Measurements from ENCODE around the gene ZMYND10.
"Not testable (repeated sequence)": the region's sequence is repeated elsewhere in the genome, so short reads cannot be mapped to it uniquely, and the experiment has no call there.

ZMYND10 gene

DNA sequence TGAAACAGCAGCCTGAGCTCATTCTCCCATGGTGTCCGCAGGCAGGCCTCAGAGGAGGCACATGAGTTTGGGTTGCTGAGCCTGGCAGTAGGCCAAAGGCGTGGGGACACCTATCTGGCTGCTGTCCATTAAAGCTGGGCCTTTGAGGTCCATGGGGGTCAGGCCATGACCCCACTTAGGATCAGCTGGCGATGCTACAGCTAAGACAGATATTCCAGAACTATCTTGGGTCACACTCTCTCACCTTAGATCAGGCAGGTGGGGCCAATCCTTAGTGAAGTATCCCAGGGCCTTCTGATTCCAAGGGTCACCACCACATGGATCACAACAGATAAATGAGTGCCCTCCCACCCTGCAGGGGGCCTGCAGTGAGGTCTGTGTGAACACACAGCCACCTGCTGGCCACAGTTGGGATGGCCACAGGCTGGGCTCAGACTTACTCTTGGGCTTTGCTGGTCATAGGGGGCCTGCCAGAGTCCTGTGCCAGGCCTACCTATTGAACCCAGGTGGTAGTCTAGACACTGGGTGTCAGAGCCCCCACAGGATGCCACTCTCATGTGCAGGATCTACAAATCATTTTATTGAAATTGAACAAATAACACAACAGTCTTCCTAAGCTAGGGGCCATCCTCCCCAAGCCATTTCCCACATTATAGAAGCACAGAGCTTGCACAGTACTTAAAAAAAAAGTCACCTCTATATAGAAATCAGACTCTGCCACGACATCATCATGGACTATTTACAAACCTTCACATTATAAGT, 21.0 kb downstream of the ZMYND10 start:
- no peak for DNase-seq

GRCh38 chr3:50323614-50324199, 21.8 kb downstream of the ZMYND10 start:
- no peak for DNase-seq

GRCh38 chr3:50323092-50323600, 22.4 kb downstream of the ZMYND10 start:
- DNase-seq, result no peak

DNA sequence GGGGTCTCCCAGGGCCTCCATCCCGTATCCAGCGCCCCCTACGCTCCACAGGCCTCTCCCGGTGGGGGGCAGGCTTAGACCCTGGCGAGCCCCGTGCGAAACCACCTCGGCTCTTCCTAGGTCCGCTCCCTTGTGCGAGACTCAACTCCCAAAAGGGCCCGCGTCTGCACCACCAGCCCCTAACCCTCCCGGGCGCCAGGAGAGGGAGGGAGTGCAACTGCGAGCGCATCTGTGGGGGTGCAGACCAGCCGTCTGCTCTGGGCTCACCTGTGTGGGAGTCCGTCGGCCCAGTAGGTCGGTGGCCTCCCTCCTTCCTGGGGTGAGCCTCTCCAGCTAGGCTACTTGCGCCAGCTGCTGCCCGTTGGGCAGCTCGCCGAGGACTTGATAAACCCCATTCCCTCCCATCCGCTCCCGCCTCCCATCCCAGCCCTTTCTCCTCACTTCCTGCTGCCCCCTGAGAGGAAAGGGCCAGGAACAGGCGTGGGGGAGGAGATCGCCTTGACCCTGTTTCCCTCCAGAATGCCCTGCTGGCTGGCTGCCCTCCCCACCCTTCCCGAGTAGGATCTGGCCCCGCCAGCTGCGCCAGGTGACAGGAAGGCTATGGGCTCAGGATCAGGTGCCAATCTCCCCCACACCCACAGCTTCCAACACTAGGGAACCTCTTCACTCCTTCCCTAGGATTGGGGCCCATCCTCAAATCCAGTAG, 23.0 kb downstream of the ZMYND10 start, which contains the start of gene HYAL2:
HYAL2 (minus strand) TSS at position 360 of the 706 bp plus-strand sequence. CDS start 2,256 bp downstream, outside the sequence.
- DNase-seq, result no peak

- no peak for DNase-seq
Observed at GRCh38 chr3:50322115-50322385, 23.5 kb downstream of the ZMYND10 start.

GRCh38 chr3:50321336-50322114, 24.0 kb downstream of the ZMYND10 start:
- DNase-seq, result peak; percentile 34

GRCh38 chr3:50320853-50321335, 24.6 kb downstream of the ZMYND10 start:
- no peak for DNase-seq

- DNase-seq, result no peak
Observed at GRCh38 chr3:50319894-50320625, 25.5 kb downstream of the ZMYND10 start.

- no peak for DNase-seq
Observed at GRCh38 chr3:50319181-50319893, 26.2 kb downstream of the ZMYND10 start.

DNA sequence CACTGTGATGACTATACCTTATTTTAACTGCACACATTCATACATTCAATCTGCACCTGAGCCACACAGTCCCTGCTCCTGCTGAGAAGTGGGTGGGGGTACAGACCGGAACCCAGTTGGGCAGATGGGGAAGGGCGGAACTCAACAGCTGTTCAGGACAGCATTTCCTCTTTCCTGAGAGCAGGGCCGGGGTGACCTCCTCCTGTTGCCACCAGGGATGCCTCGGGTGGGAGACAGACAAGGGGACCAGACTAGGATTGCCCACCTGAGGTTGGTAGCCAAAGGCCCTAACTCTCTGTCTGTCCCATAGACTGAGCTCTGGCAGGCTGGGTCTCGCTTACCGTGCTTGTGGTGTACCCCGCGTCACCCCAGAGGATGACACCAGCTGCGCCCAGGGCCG, 26.9 kb downstream of the ZMYND10 start:
- no peak for DNase-seq

GRCh38 chr3:50318163-50318562, 27.4 kb downstream of the ZMYND10 start:
- DNase-seq, result no peak

DNA sequence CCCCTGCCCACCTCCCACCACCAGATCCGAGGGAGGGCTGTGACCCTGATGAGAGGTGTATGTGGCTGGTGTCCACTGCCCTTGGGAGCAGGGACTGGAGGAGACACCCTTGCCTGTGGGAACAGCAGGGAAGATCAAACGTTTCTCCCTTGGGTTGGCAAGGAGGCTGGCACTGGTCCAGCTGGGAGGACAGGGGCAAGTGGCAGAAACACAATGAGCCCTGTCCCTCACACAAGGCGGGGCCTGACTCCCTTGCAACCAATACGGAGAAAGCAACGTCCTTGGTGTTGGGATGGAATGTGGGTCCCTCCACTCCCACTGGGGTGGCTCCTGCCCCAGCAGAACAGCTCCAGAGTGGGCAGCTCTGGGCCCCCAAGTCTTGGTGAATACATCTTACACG, 28.2 kb downstream of the ZMYND10 start:
- DNase-seq, result no peak

GRCh38 chr3:50316657-50317242, 28.8 kb downstream of the ZMYND10 start:
- DNase-seq, result no peak

GRCh38 chr3:50314816-50315215, 30.7 kb downstream of the ZMYND10 start:
- no peak for DNase-seq

DNA sequence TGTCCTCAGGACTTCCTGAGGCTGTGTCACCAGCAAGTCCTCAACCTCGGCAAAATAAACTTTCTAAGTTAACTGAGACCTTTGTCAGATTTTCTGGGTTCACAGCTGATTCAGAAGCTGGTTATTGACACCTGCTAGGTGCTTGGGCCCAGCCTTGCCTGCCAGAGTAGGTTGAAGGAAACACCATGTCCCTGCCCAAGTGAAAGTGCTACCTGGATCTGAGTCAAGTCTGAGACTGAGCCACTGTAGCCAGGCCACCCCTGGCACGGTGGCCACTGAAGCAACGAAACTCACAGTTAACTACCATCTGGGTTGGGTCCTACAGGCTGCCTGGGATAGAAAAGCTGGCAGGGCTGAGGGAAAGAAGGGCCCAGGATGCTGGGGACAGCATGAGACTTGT, 31.2 kb downstream of the ZMYND10 start:
- no peak for DNase-seq

GRCh38 chr3:50312041-50312440, 33.5 kb downstream of the ZMYND10 start:
- not testable (repeated sequence) for DNase-seq

DNA sequence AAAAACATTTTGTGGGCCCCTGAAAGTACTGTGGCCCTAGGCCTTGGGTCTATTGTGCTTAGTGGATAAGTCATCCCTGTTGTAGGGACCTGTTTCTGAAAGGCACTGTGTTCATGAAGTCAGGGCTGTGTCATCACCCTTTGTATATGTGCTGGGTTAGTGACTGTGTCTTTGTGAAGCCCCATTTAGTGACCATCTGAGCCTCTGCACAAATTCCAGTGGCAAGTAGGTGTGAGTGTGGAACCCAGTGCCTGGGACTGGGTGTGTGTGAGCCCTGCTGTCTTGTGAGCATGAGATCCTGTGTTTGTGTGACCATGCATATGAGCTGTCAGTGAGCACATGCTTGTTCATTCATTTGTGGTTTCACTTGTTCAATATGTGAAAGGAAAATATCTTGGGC, 40.9 kb downstream of the ZMYND10 start:
- DNase-seq, result no peak

GRCh38 chr3:50303013-50303815, 42.3 kb downstream of the ZMYND10 start, which contains the start of gene HYAL1:
TSS of gene HYAL1 (minus strand) at chr3:50303574. CDS start at chr3:50302956, 618 bp downstream.
- no peak for DNase-seq

DNA sequence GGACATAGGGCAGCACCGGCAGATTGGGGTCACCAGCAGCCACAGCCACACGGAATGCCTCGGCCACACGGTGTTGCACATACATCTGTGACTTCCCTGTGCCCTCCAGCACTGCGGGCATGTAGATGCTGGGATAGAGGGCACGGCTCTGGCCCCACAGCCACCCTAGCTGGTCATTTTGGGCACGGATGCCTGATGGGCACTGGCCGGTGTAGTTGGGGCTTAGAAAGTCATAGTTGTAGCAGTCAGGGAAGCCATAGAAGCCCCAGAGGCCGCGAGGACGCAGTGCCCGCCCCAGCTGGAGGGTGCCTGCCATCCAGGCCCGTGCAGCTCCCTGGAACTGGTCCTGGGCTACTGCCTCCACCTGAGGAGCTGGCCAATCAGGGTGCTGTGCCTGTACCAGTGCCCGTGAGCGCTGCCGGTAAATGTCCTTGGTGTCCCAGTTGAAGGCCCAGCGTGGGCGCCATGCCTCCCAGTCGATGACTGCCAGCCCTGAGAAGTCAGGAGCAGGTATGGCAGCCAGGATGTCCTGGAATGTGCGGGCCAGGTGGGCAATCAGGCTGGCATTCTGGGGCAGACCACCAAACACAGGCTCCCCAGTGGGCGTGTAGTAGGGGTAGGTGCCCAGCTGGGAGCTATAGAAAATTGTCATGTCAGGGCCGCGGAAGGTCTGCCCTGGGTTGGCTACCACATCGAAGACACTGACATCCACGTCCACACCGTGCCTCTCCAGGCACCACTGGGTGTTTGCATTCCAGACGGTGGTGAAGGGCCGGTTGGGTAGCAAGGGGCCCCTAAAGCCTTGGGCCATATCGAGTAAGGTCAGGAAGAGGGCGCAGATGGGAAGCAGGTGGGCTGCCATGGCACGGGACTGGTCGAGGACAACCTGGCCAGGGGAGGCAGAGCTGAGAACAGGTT, 43.2 kb downstream of the ZMYND10 start:
- no peak for DNase-seq

Measured in NCI-H187 treated with DMSO at 0.1 percent for 48 hours (cell line).